ENCODE results near the gene MTHFD2.

Gene MTHFD2

DNA sequence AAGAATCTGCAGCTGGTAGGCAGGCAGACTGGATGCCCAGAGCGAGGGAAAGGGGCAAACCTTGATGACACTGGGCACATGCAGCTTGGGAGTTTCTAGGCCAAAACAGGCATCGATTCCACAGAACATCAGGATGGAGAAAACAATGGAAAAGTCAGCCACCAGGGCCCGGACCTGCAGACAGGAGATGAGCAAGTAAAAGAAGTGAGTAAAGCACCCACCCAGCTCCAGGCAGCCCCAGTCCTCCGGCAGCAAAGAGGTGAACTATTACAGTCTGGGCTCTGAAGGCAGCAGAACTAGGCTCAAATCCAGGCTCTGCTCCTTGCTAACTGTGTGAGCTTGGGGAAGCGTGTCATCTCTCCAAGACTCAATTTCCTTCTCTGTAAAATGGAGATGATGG is 36.6 kb downstream of the MTHFD2 start:
- DNase-seq: no peak
- H3K27me3 ChIP-seq (ENCODE audit: insufficient read depth, low read length, poor library complexity): peaks cover 8% of the 10 kb centered on the region
- H3K4me2 ChIP-seq (ENCODE audit: insufficient read depth, low read length): no peak overlapping the region
- no peaks in the 10 kb centered on the region for H4K20me1 ChIP-seq (ENCODE audit: insufficient read depth, low read length)
- H3K27ac ChIP-seq (ENCODE audit: low read length): no peak overlapping the region
- H3K9me3 ChIP-seq (ENCODE audit: insufficient read depth, low read length, severe bottlenecking): no peaks in the 10 kb centered on the region
- no peak for ATAC-seq (ENCODE audit: insufficient read depth, low read depth)
- no peaks in the 10 kb centered on the region for H3K4me1 ChIP-seq (ENCODE audit: insufficient read depth, low read length)
- no peaks in the 10 kb centered on the region for H3K36me3 ChIP-seq (ENCODE audit: insufficient read depth, low read length)
- no peak overlapping the region for H3K9ac ChIP-seq (ENCODE audit: low read depth, low read length)
- H3K4me3 ChIP-seq (ENCODE audit: low read depth in 1 of 2, low read length in 2 of 2): no peak overlapping the region
- H3K79me2 ChIP-seq (ENCODE audit: insufficient read depth, low read length): no peaks in the 10 kb centered on the region
- H2AFZ ChIP-seq (ENCODE audit: low read depth, low read length): no peak overlapping the region
- TF ChIP-seq, protein P1, sequence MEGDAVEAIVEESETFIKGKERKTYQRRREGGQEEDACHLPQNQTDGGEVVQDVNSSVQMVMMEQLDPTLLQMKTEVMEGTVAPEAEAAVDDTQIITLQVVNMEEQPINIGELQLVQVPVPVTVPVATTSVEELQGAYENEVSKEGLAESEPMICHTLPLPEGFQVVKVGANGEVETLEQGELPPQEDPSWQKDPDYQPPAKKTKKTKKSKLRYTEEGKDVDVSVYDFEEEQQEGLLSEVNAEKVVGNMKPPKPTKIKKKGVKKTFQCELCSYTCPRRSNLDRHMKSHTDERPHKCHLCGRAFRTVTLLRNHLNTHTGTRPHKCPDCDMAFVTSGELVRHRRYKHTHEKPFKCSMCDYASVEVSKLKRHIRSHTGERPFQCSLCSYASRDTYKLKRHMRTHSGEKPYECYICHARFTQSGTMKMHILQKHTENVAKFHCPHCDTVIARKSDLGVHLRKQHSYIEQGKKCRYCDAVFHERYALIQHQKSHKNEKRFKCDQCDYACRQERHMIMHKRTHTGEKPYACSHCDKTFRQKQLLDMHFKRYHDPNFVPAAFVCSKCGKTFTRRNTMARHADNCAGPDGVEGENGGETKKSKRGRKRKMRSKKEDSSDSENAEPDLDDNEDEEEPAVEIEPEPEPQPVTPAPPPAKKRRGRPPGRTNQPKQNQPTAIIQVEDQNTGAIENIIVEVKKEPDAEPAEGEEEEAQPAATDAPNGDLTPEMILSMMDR (IDR thresholded peaks at IDR 0.05; ENCODE audit: borderline replicate concordance, extremely low read depth, low read length, poor library complexity, severe bottlenecking): no peak
- no peak for TF ChIP-seq EZH2 (IDR thresholded peaks at IDR 0.05; ENCODE audit: borderline replicate concordance, low read depth, low read length, severe bottlenecking)

DNA sequence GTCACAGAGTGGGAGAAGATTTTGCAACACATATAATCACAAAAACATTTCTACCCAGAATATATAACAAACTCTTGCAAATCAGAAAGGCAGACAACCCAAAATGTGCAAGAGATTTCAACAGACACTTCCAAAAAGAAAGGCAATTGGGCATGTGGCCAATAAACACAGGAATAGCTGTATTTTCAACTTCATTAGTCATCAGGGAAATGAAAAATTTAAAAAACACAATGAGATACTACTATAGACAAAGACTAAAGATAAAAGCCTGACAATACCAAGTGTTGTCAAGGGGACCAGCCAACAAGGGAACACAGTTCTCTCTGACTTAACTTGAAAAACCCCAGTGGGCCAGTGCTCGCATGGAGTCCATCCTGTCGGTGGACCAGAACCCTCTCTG is 40.5 kb downstream of the MTHFD2 start:
- no peak overlapping the region for H3K27ac ChIP-seq (ENCODE audit: low read length)
- H2AFZ ChIP-seq (ENCODE audit: low read depth, low read length): no peak overlapping the region
- peaks cover 8% of the 10 kb centered on the region for H3K27me3 ChIP-seq (ENCODE audit: insufficient read depth, low read length, poor library complexity)
- DNase-seq: no peak
- H3K4me1 ChIP-seq (ENCODE audit: insufficient read depth, low read length): no peaks in the 10 kb centered on the region
- no peak overlapping the region for H3K4me3 ChIP-seq (ENCODE audit: low read depth in 1 of 2, low read length in 2 of 2)
- no peaks in the 10 kb centered on the region for H4K20me1 ChIP-seq (ENCODE audit: insufficient read depth, low read length)
- H3K9ac ChIP-seq (ENCODE audit: low read depth, low read length): no peak overlapping the region
- no peaks in the 10 kb centered on the region for H3K9me3 ChIP-seq (ENCODE audit: insufficient read depth, low read length, severe bottlenecking)
- no peak for ATAC-seq (ENCODE audit: insufficient read depth, low read depth)
- H3K79me2 ChIP-seq (ENCODE audit: insufficient read depth, low read length): no peaks in the 10 kb centered on the region
- no peaks in the 10 kb centered on the region for H3K36me3 ChIP-seq (ENCODE audit: insufficient read depth, low read length)
- no peak for TF ChIP-seq EZH2 (IDR thresholded peaks at IDR 0.05; ENCODE audit: borderline replicate concordance, low read depth, low read length, severe bottlenecking)
- TF ChIP-seq, protein P1 (IDR thresholded peaks at IDR 0.05; ENCODE audit: borderline replicate concordance, extremely low read depth, low read length, poor library complexity, severe bottlenecking): no peak
- no peak overlapping the region for H3K4me2 ChIP-seq (ENCODE audit: insufficient read depth, low read length)

DNA sequence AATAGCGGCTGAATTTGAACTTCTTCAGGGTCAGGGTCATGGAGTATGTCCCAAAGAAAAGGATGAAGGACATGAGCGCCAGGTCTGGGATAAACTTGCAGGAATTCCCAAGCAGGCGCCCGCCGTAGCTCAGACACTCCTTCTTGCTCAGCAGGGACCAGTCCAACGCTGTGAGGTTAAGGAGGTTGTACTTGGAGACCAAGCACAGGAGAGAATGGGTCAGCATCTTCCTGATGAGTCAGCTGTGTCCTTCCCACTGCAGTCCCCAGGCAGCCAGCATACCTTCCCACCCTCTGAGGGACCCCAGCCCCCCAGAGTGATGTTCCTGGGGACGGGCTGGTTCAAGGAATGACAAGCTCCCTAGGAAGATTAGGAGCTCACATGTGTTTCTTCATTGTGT is 40.9 kb downstream of the MTHFD2 start:
- DNase-seq: no peak
- ATAC-seq (ENCODE audit: insufficient read depth, low read depth): no peak

More for the DNA sequence above, 40.9 kb downstream of the MTHFD2 start:
- no peak overlapping the region for H3K27ac ChIP-seq (ENCODE audit: low read length)
- no peak overlapping the region for H3K9ac ChIP-seq (ENCODE audit: low read depth, low read length)
- no peaks in the 10 kb centered on the region for H3K9me3 ChIP-seq (ENCODE audit: insufficient read depth, low read length, severe bottlenecking)
- TF ChIP-seq, protein P1 (IDR thresholded peaks at IDR 0.05; ENCODE audit: borderline replicate concordance, extremely low read depth, low read length, poor library complexity, severe bottlenecking): no peak
- TF ChIP-seq EZH2 (IDR thresholded peaks at IDR 0.05; ENCODE audit: borderline replicate concordance, low read depth, low read length, severe bottlenecking): no peak
- no peaks in the 10 kb centered on the region for H4K20me1 ChIP-seq (ENCODE audit: insufficient read depth, low read length)
- H3K36me3 ChIP-seq (ENCODE audit: insufficient read depth, low read length): no peaks in the 10 kb centered on the region
- H3K4me3 ChIP-seq (ENCODE audit: low read depth in 1 of 2, low read length in 2 of 2): no peak overlapping the region
- H3K27me3 ChIP-seq (ENCODE audit: insufficient read depth, low read length, poor library complexity): peaks cover 8% of the 10 kb centered on the region
- no peak overlapping the region for H3K4me2 ChIP-seq (ENCODE audit: insufficient read depth, low read length)
- H3K79me2 ChIP-seq (ENCODE audit: insufficient read depth, low read length): no peaks in the 10 kb centered on the region
- H2AFZ ChIP-seq (ENCODE audit: low read depth, low read length): no peak overlapping the region
- H3K4me1 ChIP-seq (ENCODE audit: insufficient read depth, low read length): no peaks in the 10 kb centered on the region
